ENCODE data around the gene ABCA10. TPM values are rescaled to one million over a fixed set of nuclear protein-coding genes. Genes with fewer than 3 reads are reported as not detected.

The ABCA10 gene
- total RNA-seq, 1 experiment from 2014 or later: 0.47 TPM

DNA sequence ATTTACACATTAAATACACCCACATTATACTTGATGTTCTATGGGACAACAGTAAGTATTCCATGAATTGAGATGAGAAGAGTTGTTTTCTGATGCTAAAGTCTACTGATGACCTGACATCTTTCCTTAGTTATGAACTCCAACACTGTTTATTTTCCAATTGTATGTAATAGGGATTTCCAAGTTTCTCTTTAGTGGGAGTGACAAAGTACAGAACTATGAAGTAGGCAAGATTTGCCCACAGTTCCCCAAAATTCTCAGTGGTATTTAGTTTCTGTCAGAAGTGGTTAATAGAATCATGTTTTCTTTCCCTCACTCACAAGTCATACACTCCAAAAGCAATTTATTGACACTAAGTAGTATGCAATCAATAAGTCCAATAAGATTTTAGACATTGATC, 64.4 kb downstream of the ABCA10 start:
- Histone ChIP-seq H3K9me2 (replicated peaks; ENCODE audit: low read length) (no peaks in the 10 kb centered on the region), H2AFZ (ENCODE audit: low read length) (no peak overlapping the region), H3K27me3 (ENCODE audit: low read length) (no peaks in the 10 kb centered on the region), H3F3A (ENCODE audit: low read length, unreplicated experiment) (no peaks in the 10 kb centered on the region), H3K9ac (ENCODE audit: low read length) (no peak overlapping the region), H3K36me3 (ENCODE audit: low read depth, low read length) (no peaks in the 10 kb centered on the region), H3K27ac (ENCODE audit: low read length) (no peak overlapping the region), H3K4me2 (ENCODE audit: low read length) (no peak overlapping the region), H3K9me3 (ENCODE audit: low read length) (no peaks in the 10 kb centered on the region), H3K4me1 (ENCODE audit: insufficient read depth, low read length) (no peaks in the 10 kb centered on the region), H3K79me2 (ENCODE audit: low read length) (no peaks in the 10 kb centered on the region), H3K4me3 (ENCODE audit: low read length) (no peak overlapping the region), H4K20me1 (ENCODE audit: low read length) (no peaks in the 10 kb centered on the region)
- intact Hi-C loops (cut with micrococcal nuclease): no loop called here
- POLR2A ChIA-PET (ENCODE audit: unreplicated experiment): no interaction called here
- ATAC-seq (no peak), DNase-seq (no peak)
- no TSS peak for BruUV-seq (replicated peaks)
- TF ChIP-seq EZH2phosphoT487 (IDR thresholded peaks at IDR 0.05; ENCODE audit: borderline replicate concordance, low read length) (no peak), CTCF (conservative IDR thresholded peaks at IDR 0.05; ENCODE audit: low read depth, low read length) (no peak), EZH2 (IDR thresholded peaks at IDR 0.05; ENCODE audit: low read length, unreplicated experiment) (no peak)
- CTCF ChIA-PET: no interaction called here

DNA sequence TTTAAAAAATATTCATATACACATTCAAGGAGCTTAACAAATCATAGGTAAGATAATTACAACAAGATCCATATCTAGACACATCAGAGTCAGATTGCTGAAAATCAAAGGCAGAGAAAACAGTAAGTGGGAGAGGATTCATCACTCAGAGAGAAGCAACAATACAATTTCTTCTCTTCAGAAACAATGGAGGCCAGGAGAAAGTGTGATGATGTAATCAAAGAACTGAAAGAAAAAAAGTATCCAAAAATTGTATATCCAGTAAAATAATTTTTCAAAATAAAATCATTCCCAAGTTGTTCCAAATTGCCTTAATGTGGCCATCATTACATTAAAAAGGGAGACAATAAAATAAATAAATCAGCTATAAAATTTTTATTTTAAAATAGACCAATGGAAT, 69.2 kb downstream of the ABCA10 start:
- no peaks in the 10 kb centered on the region for H4K20me1 ChIP-seq (ENCODE audit: low read length)
- ChIA-PET POLR2A (ENCODE audit: unreplicated experiment) (no interaction called here), CTCF (no interaction called here)
- TF ChIP-seq EZH2phosphoT487 (IDR thresholded peaks at IDR 0.05; ENCODE audit: borderline replicate concordance, low read length) (no peak), EZH2 (IDR thresholded peaks at IDR 0.05; ENCODE audit: low read length, unreplicated experiment) (no peak), CTCF (conservative IDR thresholded peaks at IDR 0.05; ENCODE audit: low read depth, low read length) (no peak)
- 0 out of 2 replicates have a peak, but pooled peaks cover 13% of the 10 kb centered on the region for H3K27me3 ChIP-seq (ENCODE audit: low read length)
- ATAC-seq (no peak), DNase-seq (no peak)
- H3K4me3 ChIP-seq (ENCODE audit: low read length): no peak overlapping the region
- no peak overlapping the region for H3K4me2 ChIP-seq (ENCODE audit: low read length)
- H3K9ac ChIP-seq (ENCODE audit: low read length): no peak overlapping the region
- no peaks in the 10 kb centered on the region for H3K36me3 ChIP-seq (ENCODE audit: low read depth, low read length)
- H2AFZ ChIP-seq (ENCODE audit: low read length): no peak overlapping the region
- H3K4me1 ChIP-seq (ENCODE audit: insufficient read depth, low read length): no peaks in the 10 kb centered on the region
- H3F3A ChIP-seq (ENCODE audit: low read length, unreplicated experiment): no peaks in the 10 kb centered on the region
- no TSS peak for BruUV-seq (replicated peaks)
- intact Hi-C loops (cut with micrococcal nuclease): no loop called here
- no peaks in the 10 kb centered on the region for H3K79me2 ChIP-seq (ENCODE audit: low read length)
- no peaks in the 10 kb centered on the region for H3K9me3 ChIP-seq (ENCODE audit: low read length)
- H3K9me2 ChIP-seq (replicated peaks; ENCODE audit: low read length): no peaks in the 10 kb centered on the region
- H3K27ac ChIP-seq (ENCODE audit: low read length): no peak overlapping the region

DNA sequence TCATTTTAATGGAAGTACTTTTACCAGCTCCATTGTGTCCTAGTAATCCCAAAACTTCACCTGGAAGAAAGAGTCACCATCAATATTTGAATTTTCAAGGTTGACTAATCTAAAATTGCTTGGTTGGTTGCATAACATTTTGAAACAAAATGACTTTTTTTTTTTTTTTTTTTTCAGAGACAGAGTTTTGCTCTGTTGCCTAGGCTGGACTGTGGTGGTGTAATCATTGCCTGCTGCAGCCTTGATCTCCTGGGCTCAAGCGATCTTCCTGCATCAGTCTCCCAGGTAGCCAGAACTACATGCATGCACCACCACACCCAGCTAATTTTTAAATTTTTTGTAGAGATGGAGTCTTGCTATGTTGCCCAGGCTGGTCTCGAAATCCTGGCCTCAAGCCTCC, 74.4 kb downstream of the ABCA10 start:
- Histone ChIP-seq H3K27me3 (ENCODE audit: low read length) (0 out of 2 replicates have a peak, but pooled peaks cover 17% of the 10 kb centered on the region), H3K4me3 (ENCODE audit: low read length) (no peak overlapping the region), H3K9me2 (replicated peaks; ENCODE audit: low read length) (no peaks in the 10 kb centered on the region), H3K79me2 (ENCODE audit: low read length) (no peaks in the 10 kb centered on the region), H3K4me2 (ENCODE audit: low read length) (no peak overlapping the region), H2AFZ (ENCODE audit: low read length) (no peak overlapping the region), H3K9me3 (ENCODE audit: low read length) (no peaks in the 10 kb centered on the region), H3K9ac (ENCODE audit: low read length) (no peak overlapping the region), H3K36me3 (ENCODE audit: low read depth, low read length) (no peaks in the 10 kb centered on the region), H3F3A (ENCODE audit: low read length, unreplicated experiment) (no peaks in the 10 kb centered on the region), H3K4me1 (ENCODE audit: insufficient read depth, low read length) (no peaks in the 10 kb centered on the region), H4K20me1 (ENCODE audit: low read length) (no peaks in the 10 kb centered on the region), H3K27ac (ENCODE audit: low read length) (no peak overlapping the region)
- TF ChIP-seq EZH2phosphoT487 (IDR thresholded peaks at IDR 0.05; ENCODE audit: borderline replicate concordance, low read length) (no peak), CTCF (conservative IDR thresholded peaks at IDR 0.05; ENCODE audit: low read depth, low read length) (no peak), EZH2 (IDR thresholded peaks at IDR 0.05; ENCODE audit: low read length, unreplicated experiment) (no peak)
- intact Hi-C loops (cut with micrococcal nuclease): no loop called here
- DNase-seq (no peak), ATAC-seq (no peak)
- POLR2A ChIA-PET (ENCODE audit: unreplicated experiment): no interaction called here
- CTCF ChIA-PET: no interaction called here
- no TSS peak for BruUV-seq (replicated peaks)
